ENCODE measurements around the gene PROCA1. TPM values are rescaled to one million over a fixed set of nuclear protein-coding genes. Genes with fewer than 3 reads are reported as not detected.

PROCA1 gene
- total and polyA plus RNA-seq, 9 of the 15 experiments (the other 6 are each of a cell fraction or from before 2014, with no cell fraction given): 0.78 to 16.2 (median 5.6) TPM

DNA sequence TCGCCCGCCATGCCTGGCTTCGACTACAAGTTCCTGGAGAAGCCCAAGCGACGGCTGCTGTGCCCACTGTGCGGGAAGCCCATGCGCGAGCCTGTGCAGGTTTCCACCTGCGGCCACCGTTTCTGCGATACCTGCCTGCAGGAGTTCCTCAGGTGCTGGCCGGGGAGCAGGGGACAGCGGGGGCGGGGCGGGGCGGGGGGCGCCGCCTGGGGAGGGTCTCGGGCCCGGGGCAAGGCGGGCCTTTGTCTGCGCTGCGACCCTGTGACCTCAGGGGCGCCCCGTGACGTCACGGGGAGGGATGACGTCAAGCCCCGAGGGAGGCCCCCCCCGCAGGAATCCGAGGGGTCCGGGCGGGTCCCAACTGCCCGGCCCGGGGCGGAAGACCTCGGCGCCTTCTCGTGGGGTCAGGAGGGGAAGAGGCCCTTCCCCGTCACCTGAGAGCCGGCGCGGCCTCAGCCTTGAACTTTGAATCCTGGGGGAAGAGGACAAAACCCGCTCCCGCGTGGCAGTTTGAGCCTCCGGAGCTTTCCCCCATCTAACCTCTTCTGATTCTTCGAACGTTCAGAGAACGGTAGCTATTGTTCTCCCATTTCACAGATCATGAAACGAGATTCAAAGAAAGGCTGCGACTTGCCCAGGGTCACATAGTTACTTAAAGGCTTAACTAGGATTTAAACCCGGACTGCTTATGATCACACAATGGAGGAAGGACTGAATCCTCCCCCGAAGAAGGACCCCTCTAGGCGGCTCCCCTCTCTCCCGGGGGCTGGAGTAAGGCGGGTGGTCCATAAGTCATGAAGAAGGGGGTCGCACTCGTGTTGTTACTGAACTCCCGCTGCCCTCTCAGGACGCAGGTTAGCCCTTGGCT lies 32.6 kb upstream of the PROCA1 start (continued):
- TF ChIP-seq, protein P1, sequence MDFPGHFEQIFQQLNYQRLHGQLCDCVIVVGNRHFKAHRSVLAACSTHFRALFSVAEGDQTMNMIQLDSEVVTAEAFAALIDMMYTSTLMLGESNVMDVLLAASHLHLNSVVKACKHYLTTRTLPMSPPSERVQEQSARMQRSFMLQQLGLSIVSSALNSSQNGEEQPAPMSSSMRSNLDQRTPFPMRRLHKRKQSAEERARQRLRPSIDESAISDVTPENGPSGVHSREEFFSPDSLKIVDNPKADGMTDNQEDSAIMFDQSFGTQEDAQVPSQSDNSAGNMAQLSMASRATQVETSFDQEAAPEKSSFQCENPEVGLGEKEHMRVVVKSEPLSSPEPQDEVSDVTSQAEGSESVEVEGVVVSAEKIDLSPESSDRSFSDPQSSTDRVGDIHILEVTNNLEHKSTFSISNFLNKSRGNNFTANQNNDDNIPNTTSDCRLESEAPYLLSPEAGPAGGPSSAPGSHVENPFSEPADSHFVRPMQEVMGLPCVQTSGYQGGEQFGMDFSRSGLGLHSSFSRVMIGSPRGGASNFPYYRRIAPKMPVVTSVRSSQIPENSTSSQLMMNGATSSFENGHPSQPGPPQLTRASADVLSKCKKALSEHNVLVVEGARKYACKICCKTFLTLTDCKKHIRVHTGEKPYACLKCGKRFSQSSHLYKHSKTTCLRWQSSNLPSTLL (IDR thresholded peaks at IDR 0.05): no peak
- TF ChIP-seq, protein P2, sequence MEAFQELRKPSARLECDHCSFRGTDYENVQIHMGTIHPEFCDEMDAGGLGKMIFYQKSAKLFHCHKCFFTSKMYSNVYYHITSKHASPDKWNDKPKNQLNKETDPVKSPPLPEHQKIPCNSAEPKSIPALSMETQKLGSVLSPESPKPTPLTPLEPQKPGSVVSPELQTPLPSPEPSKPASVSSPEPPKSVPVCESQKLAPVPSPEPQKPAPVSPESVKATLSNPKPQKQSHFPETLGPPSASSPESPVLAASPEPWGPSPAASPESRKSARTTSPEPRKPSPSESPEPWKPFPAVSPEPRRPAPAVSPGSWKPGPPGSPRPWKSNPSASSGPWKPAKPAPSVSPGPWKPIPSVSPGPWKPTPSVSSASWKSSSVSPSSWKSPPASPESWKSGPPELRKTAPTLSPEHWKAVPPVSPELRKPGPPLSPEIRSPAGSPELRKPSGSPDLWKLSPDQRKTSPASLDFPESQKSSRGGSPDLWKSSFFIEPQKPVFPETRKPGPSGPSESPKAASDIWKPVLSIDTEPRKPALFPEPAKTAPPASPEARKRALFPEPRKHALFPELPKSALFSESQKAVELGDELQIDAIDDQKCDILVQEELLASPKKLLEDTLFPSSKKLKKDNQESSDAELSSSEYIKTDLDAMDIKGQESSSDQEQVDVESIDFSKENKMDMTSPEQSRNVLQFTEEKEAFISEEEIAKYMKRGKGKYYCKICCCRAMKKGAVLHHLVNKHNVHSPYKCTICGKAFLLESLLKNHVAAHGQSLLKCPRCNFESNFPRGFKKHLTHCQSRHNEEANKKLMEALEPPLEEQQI (IDR thresholded peaks at IDR 0.05): no peak
- TF ChIP-seq, protein P3, sequence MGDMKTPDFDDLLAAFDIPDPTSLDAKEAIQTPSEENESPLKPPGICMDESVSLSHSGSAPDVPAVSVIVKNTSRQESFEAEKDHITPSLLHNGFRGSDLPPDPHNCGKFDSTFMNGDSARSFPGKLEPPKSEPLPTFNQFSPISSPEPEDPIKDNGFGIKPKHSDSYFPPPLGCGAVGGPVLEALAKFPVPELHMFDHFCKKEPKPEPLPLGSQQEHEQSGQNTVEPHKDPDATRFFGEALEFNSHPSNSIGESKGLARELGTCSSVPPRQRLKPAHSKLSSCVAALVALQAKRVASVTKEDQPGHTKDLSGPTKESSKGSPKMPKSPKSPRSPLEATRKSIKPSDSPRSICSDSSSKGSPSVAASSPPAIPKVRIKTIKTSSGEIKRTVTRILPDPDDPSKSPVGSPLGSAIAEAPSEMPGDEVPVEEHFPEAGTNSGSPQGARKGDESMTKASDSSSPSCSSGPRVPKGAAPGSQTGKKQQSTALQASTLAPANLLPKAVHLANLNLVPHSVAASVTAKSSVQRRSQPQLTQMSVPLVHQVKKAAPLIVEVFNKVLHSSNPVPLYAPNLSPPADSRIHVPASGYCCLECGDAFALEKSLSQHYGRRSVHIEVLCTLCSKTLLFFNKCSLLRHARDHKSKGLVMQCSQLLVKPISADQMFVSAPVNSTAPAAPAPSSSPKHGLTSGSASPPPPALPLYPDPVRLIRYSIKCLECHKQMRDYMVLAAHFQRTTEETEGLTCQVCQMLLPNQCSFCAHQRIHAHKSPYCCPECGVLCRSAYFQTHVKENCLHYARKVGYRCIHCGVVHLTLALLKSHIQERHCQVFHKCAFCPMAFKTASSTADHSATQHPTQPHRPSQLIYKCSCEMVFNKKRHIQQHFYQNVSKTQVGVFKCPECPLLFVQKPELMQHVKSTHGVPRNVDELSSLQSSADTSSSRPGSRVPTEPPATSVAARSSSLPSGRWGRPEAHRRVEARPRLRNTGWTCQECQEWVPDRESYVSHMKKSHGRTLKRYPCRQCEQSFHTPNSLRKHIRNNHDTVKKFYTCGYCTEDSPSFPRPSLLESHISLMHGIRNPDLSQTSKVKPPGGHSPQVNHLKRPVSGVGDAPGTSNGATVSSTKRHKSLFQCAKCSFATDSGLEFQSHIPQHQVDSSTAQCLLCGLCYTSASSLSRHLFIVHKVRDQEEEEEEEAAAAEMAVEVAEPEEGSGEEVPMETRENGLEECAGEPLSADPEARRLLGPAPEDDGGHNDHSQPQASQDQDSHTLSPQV (IDR thresholded peaks at IDR 0.05): no peak; the same call in 1 of the 2 replicates
- TF ChIP-seq SP1 (CRISPR knock-in tag; IDR thresholded peaks at IDR 0.05) (no peak), HNRNPH1 (optimal IDR thresholded peaks at IDR 0.05; ENCODE audit: low read depth, low read length) (no peak), ZNF354B (CRISPR knock-in tag; IDR thresholded peaks at IDR 0.05) (no peak), KDM2B (CRISPR knock-in tag; IDR thresholded peaks at IDR 0.05) (no peak), CBX5 (IDR thresholded peaks at IDR 0.05; ENCODE audit: borderline replicate concordance, low read depth) (no peak), ATF7 (IDR thresholded peaks at IDR 0.05) (peak; percentile 92), TAF15 (IDR thresholded peaks at IDR 0.05; ENCODE audit: low read depth, low read length) (no peak)
- TF ChIP-seq, protein P4, sequence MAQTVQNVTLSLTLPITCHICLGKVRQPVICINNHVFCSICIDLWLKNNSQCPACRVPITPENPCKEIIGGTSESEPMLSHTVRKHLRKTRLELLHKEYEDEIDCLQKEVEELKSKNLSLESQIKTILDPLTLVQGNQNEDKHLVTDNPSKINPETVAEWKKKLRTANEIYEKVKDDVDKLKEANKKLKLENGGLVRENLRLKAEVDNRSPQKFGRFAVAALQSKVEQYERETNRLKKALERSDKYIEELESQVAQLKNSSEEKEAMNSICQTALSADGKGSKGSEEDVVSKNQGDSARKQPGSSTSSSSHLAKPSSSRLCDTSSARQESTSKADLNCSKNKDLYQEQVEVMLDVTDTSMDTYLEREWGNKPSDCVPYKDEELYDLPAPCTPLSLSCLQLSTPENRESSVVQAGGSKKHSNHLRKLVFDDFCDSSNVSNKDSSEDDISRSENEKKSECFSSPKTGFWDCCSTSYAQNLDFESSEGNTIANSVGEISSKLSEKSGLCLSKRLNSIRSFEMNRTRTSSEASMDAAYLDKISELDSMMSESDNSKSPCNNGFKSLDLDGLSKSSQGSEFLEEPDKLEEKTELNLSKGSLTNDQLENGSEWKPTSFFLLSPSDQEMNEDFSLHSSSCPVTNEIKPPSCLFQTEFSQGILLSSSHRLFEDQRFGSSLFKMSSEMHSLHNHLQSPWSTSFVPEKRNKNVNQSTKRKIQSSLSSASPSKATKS (CRISPR knock-in tag; IDR thresholded peaks at IDR 0.05): no peak
- TF ChIP-seq, protein P5, sequence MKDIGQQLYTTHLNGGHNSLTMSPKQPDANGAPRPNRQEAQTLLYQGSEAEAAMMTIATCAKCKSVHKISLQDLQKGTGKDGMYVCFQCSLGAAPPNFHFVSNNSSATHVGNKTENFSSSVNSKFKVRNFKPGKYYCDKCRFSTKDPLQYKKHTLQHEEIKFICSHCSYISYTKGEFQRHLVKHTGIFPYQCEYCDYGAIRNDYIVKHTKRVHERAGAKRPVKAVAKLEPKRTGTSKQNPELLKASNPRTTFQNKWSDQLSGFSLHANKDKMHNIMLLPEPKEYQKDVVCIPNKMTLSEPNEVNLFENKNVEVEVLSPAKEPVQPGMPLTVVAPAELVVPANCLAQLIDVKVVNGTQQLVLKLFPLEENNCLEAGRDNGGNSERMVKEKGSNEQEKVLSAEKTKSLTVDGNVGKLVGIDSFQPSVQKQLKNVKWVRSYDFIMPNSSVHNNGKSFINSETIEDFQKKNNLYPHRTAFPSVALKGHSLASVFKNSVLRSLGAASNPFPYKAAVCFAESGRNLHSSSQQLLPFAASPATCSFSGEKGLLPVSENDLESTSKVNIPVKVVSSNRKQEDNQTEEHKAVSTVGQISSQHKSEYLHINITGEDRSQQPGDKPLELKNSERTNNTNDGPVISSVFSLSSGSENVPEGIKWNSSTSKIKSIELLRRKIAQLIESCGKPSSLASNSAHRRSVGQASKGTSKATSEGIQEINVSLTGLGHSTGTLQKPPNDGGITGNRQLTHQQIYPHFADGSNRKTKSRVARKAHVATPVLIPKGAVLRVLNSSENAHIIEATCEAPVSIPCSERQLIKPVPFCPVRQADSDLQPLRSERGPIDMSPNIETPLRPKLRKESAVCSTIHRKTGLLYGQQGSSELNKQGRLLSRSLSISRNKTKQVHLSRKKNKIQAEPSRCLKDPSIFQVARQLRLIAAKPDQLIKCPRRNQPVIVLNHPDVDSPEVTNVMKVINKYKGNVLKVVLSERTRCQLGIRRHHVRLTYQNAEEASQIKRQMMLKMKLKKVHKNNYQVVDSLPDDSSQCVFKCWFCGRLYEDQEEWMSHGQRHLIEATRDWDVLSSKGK (CRISPR knock-in tag; IDR thresholded peaks at IDR 0.05): no peak
